Endothelial cell (in vitro differentiated cells): Measurements from ENCODE around the gene OARD1. TPM values are rescaled to one million over a fixed set of nuclear protein-coding genes. Genes with fewer than 3 reads are reported as not detected.

ENCODE experiments used
- DNase-seq: peaks from one replicate; pipeline ENCODE4 v3.0.0; 2021; ENCODE audit warnings: low spot score
- H3K27ac Mint-ChIP-seq: one replicate; pipeline ENCODE4 v1.8.0; 2021; ENCODE audit warnings: mixed read lengths, inconsistent platforms; ENCODE audit not compliant: unreplicated experiment
- H3K27me3 Mint-ChIP-seq: one replicate; pipeline ENCODE4 v1.8.0; 2021; ENCODE audit warnings: mild to moderate bottlenecking, moderate library complexity, mixed read lengths, inconsistent platforms; ENCODE audit not compliant: unreplicated experiment
- H3K36me3 Mint-ChIP-seq: one replicate; pipeline ENCODE4 v1.8.0; 2021; ENCODE audit warnings: mild to moderate bottlenecking, low read depth, mixed read lengths, inconsistent platforms; ENCODE audit not compliant: unreplicated experiment
- H3K4me1 Mint-ChIP-seq: one replicate; pipeline ENCODE4 v1.8.0; 2021; ENCODE audit warnings: mild to moderate bottlenecking, mixed read lengths, inconsistent platforms; ENCODE audit not compliant: unreplicated experiment
- H3K4me3 Mint-ChIP-seq: one replicate; pipeline ENCODE4 v1.8.0; 2021; ENCODE audit warnings: mild to moderate bottlenecking, mixed read lengths, inconsistent platforms; ENCODE audit not compliant: unreplicated experiment
- H3K9me3 Mint-ChIP-seq: one replicate; pipeline ENCODE4 v1.8.0; 2021; ENCODE audit warnings: mixed read lengths, inconsistent platforms; ENCODE audit not compliant: unreplicated experiment
- CTCF ChIP-seq: fragments of 200-600 bp; sonication (generic); IDR thresholded peaks from one replicate; pipeline ENCODE4 v1.5.0; 2021; ENCODE audit warnings: antibody characterized with exemption; ENCODE audit not compliant: unreplicated experiment
- total RNA-seq: library from RNA; stranded (reverse); fragmentation: NEBNext Ultra II Directional; extraction: Animal tissue kit (Norgen Biotek cat#: 25700); gene quantifications from one replicate; pipeline ENCODE4 v1.2.1, GENCODE V29; 2021; ENCODE audit not compliant: unreplicated experiment

Gene OARD1
- total RNA-seq, 1 donor from 2014 or later, result 20.5 TPM

- Mint-ChIP-seq H3K4me1 (peaks cover 52% of the 10 kb centered on the region), H3K27me3 (peaks cover 14% of the 10 kb centered on the region), H3K36me3 (peaks cover 15% of the 10 kb centered on the region), H3K4me3 (no peak overlapping the region), H3K27ac (peak overlapping the region; percentile 6), H3K9me3 (no peaks in the 10 kb centered on the region)
- TF ChIP-seq CTCF, result no peak
- no peak for DNase-seq
Measured at GRCh38 chr6:41075651-41076626, 3.8 kb upstream of the OARD1 start.

DNA sequence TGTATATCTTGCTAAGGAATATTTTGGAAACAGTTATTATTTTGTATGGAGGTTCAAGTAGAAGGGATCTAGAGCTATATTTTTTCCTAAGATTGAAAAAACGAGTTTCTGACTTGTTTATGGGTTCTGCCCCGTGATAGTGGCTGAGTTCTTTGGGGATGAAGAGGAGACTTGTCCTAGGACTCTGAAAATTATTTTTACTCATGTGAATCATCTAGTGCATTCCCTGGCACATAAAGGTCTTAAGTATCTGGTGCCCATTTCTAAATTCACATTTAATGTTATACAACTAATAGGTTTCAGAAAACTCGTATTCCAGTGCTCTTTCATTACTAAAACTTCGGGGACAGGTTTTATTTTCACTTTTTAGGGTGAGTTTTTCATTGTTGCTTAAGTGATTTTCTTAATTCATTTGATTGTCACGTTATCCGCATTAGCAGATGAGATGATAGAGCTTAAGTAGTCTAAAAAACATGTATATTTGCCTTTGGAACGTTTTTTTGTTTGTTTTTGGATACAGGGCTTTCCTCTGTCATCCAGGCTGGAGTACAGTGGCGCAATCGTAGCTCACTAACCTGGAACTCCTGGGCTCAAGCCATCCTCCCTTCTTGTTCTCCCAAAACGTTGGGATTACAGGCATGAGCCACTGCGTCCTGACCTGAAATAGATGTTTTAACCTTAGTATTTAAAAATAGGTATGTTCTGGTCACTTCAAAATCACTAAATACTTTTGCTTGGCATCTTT lies 2.7 kb upstream of the OARD1 start:
- peak overlapping the region; percentile 90 for H3K27ac Mint-ChIP-seq
- DNase-seq, result no peak
- H3K4me3 Mint-ChIP-seq, result peak overlapping the region; percentile 93
- no peaks in the 10 kb centered on the region for H3K9me3 Mint-ChIP-seq
- no peak for TF ChIP-seq CTCF
- peaks cover 45% of the 10 kb centered on the region for H3K4me1 Mint-ChIP-seq
- H3K36me3 Mint-ChIP-seq, result peaks cover 10% of the 10 kb centered on the region
- H3K27me3 Mint-ChIP-seq, result peaks cover 14% of the 10 kb centered on the region

DNA sequence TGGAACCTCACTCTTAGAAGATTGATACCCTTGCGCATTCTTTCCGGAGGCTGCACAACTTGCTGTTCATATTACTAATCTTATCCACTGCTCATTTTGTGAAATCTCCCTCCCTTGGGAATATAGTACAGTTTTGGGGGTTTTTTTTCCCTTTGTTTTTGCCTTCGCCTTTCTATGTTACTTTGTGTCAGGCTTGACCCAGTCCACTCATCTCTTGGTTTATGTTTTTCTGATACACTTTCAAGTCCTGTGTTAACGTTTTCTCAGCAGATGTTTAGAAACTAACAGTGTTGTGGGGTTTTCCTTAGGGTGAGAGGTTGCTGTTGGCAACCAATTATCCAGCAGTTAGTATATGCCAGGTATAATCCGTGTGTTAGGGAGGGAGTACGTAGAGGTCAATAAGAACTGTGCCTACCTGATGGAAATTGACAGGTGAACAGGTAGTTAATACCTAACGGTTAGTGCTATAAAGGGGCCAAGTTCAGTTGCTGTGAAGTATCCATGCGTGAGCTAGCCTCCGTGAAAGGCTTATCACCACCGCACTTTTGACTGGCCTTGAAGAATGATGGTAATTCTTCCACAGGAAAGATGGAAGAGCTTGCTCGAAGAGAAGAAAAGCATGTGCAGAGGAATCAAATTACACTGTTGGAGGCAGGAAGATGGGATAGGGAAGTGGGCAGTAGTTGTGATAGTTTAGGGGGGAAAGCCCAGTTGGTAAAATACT lies 2.0 kb upstream of the OARD1 start:
- Mint-ChIP-seq H3K27ac (peak overlapping the region; percentile 90), H3K4me1 (peaks cover 39% of the 10 kb centered on the region), H3K36me3 (peaks cover 10% of the 10 kb centered on the region), H3K9me3 (no peaks in the 10 kb centered on the region), H3K4me3 (peak overlapping the region; percentile 93), H3K27me3 (peaks cover 14% of the 10 kb centered on the region)
- no peak for DNase-seq
- no peak for TF ChIP-seq CTCF

DNA sequence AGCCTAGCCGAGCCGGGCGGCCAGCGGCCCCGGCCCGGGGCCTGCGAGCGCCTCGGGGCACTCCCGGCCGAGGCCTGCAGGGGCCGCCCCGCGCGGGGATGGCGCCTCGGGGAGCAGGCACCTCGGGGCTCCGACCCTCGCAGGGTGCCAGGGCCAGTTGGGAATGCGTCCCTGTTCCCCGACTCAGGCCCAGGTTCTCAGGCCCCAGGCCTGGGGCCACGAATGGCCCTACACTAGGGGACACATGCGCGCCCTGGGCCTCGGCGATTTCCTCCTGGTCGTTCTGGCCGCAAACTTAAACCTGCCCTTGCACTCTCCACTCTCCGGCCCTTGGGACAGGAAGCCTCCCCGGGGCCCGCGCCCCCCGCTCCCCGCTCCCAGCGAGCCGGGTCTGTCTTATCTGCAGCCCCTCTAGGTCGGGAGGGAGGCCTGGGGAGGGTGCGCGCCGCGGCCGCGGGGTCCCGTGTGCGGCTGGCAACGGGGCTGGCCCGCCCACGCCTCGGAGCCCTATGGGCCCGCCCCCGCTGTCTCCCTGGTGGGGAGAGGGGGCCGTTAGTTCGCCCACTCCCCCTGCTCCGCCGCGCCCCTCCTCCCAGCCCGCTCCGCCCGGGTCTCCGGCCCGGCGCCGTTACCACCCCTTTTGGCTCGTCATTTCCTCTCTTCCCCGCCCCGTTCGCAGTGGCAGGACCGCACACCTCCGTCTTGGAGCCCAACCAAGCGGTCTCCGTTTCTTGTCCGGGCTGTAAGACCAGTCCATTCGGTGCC lies 1.2 kb upstream of the OARD1 start:
- peak overlapping the region; percentile 93 for H3K4me3 Mint-ChIP-seq
- DNase-seq, result peak; percentile 87
- H3K9me3 Mint-ChIP-seq, result no peaks in the 10 kb centered on the region
- peaks cover 7% of the 10 kb centered on the region for H3K36me3 Mint-ChIP-seq
- TF ChIP-seq CTCF, result peak; percentile 79
- peaks cover 35% of the 10 kb centered on the region for H3K4me1 Mint-ChIP-seq
- H3K27me3 Mint-ChIP-seq, result peaks cover 14% of the 10 kb centered on the region
- peak overlapping the region; percentile 90 for H3K27ac Mint-ChIP-seq
